ENCODE measurements around the gene GRHL1. TPM values are rescaled to one million over a fixed set of nuclear protein-coding genes. Genes with fewer than 3 reads are reported as not detected.

GRHL1 gene
- total and polyA plus RNA-seq, 2 of the 4 experiments (the other 2 are of a cell fraction): 0.18 to 0.21 TPM

DNA sequence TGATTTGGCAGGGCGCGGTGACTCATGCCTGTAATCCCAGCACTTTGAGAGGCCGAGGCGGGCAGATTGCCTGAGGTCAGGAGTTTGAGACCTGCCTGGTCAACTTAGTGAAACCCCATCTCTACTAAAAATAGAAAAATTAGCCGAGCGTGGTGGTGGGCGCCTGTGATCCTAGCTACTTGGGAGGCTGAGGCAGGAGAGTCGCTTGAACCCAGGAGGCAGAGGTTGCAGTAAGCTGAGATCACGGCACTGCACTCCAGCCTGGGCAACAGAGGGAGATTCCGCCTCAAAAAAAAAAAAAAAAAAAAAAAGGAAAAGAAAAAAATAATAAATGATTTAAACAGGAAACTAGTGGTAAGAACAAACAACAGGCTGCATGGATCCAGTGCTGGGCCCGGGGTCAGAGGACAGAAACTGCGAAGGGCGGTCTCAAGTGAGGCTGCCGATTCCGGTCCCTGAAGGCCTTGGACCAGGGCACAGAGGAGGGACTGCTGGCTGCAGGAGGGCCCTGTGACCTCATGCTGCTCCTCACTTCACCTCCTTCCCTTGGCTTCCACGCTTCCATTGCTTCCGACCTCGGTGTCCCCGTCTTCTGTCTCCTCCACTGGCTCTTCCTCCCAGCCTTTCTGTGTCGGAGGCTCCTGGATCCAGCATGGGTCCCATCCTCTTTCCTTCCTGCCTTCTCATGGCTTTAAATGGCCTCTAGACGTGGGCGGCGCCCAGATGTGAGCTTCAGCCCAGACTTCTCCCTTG, 2.1 kb upstream of the GRHL1 start:
- in situ Hi-C loops (cut with MboI; ENCODE audit: low sequenced_read_pairs): no loop called here

More for the DNA sequence above, 2.1 kb upstream of the GRHL1 start:
- Histone ChIP-seq H3K27ac (ENCODE audit: insufficient read depth, low read length) (no peak overlapping the region), H2BK20ac (ENCODE audit: low read depth, low read length) (no peak overlapping the region), H3K56ac (ENCODE audit: extremely low read depth, insufficient read depth, low read length) (no peak overlapping the region), H3K23ac (ENCODE audit: low read depth, low read length) (no peak overlapping the region), H3K14ac (replicated peaks; ENCODE audit: low read depth, low read length) (no peak overlapping the region), H2BK5ac (ENCODE audit: low read depth, low read length, poor library complexity, severe bottlenecking) (no peak overlapping the region), H3K9me1 (ENCODE audit: insufficient read depth, low read length) (0 out of 2 replicates have a peak, but pooled peaks cover 2% of the 10 kb centered on the region), H3K9ac (ENCODE audit: low read depth, low read length) (no peak overlapping the region), H3K4me1 (ENCODE audit: control insufficient read depth, insufficient read depth, low read length) (peaks cover 11% of the 10 kb centered on the region), H2AK9ac (replicated peaks; ENCODE audit: low read depth, low read length, poor library complexity) (no peak overlapping the region), H3K18ac (ENCODE audit: low read depth, low read length) (no peak overlapping the region), H4K5ac (ENCODE audit: low read depth, low read length) (no peak overlapping the region), H4K8ac (ENCODE audit: low read depth in 2 of 2, low read length in 2 of 2) (no peak overlapping the region), H3K9me3 (ENCODE audit: control insufficient read depth, insufficient read depth, low read length) (no peaks in the 10 kb centered on the region), H3K4me3 (ENCODE audit: insufficient read depth, low read depth, low read length) (no peak overlapping the region), H3K36me3 (ENCODE audit: control insufficient read depth, insufficient read depth, low read length) (no peaks in the 10 kb centered on the region), H2BK120ac (ENCODE audit: low read depth, low read length) (no peak overlapping the region), H3K27me3 (ENCODE audit: control insufficient read depth, insufficient read depth, low read length) (peaks cover 20% of the 10 kb centered on the region), H4K20me1 (ENCODE audit: insufficient read depth, low read length) (no peaks in the 10 kb centered on the region), H3K4ac (ENCODE audit: low read depth, low read length) (no peak overlapping the region), H3K79me1 (ENCODE audit: low read depth in 1 of 2, low read length in 2 of 2) (no peaks in the 10 kb centered on the region), H3K4me2 (ENCODE audit: low read depth, low read length) (no peak overlapping the region), H4K91ac (ENCODE audit: insufficient read depth, low read depth, low read length) (no peak overlapping the region), H2BK15ac (ENCODE audit: low read depth, low read length) (no peak overlapping the region), H2AFZ (replicated peaks; ENCODE audit: low read length, poor library complexity) (no peak overlapping the region), H2AK5ac (ENCODE audit: low read depth, low read length) (0 out of 2 replicates have a peak overlapping the region, but pooled peaks have one; percentile 1)
- no TSS peak for BruUV-seq (replicated peaks)
- TF ChIP-seq MAFK (IDR thresholded peaks at IDR 0.05; ENCODE audit: low read depth, low read length): no peak
- TF ChIP-seq RCOR1 (IDR thresholded peaks at IDR 0.05; ENCODE audit: insufficient replicate concordance, low read length): no peak
- TF ChIP-seq MXI1 (IDR thresholded peaks at IDR 0.05; ENCODE audit: borderline replicate concordance, low read depth, low read length): no peak
- TF ChIP-seq BHLHE40 (IDR thresholded peaks at IDR 0.05; ENCODE audit: low read depth, low read length): no peak
- no peak for TF ChIP-seq FOS (IDR thresholded peaks at IDR 0.05; ENCODE audit: low read depth, low read length)
- TF ChIP-seq MAZ (IDR thresholded peaks at IDR 0.05; ENCODE audit: borderline replicate concordance, low read depth, low read length): no peak
- TF ChIP-seq, protein P1, sequence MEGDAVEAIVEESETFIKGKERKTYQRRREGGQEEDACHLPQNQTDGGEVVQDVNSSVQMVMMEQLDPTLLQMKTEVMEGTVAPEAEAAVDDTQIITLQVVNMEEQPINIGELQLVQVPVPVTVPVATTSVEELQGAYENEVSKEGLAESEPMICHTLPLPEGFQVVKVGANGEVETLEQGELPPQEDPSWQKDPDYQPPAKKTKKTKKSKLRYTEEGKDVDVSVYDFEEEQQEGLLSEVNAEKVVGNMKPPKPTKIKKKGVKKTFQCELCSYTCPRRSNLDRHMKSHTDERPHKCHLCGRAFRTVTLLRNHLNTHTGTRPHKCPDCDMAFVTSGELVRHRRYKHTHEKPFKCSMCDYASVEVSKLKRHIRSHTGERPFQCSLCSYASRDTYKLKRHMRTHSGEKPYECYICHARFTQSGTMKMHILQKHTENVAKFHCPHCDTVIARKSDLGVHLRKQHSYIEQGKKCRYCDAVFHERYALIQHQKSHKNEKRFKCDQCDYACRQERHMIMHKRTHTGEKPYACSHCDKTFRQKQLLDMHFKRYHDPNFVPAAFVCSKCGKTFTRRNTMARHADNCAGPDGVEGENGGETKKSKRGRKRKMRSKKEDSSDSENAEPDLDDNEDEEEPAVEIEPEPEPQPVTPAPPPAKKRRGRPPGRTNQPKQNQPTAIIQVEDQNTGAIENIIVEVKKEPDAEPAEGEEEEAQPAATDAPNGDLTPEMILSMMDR (conservative IDR thresholded peaks at IDR 0.05; ENCODE audit: low read depth, low read length): no peak
- TF ChIP-seq POLR2A (IDR thresholded peaks at IDR 0.05; ENCODE audit: low read depth, low read length): no peak
- TF ChIP-seq SMC3 (IDR thresholded peaks at IDR 0.05; ENCODE audit: low read depth, low read length): no peak
- TF ChIP-seq, protein P2, sequence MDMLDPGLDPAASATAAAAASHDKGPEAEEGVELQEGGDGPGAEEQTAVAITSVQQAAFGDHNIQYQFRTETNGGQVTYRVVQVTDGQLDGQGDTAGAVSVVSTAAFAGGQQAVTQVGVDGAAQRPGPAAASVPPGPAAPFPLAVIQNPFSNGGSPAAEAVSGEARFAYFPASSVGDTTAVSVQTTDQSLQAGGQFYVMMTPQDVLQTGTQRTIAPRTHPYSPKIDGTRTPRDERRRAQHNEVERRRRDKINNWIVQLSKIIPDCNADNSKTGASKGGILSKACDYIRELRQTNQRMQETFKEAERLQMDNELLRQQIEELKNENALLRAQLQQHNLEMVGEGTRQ (IDR thresholded peaks at IDR 0.05; ENCODE audit: low read depth, low read length): no peak
- no peak for TF ChIP-seq RAD21 (IDR thresholded peaks at IDR 0.05; ENCODE audit: low read length)
- TF ChIP-seq CHD1 (IDR thresholded peaks at IDR 0.05; ENCODE audit: low read depth, low read length): no peak
- DNase-seq (no peak), ATAC-seq (ENCODE audit: low read depth) (no peak)
- dilution Hi-C loops (cut with HindIII; ENCODE audit: low sequenced_read_pairs, unreplicated experiment): no loop called here
- ChIA-PET POLR2A (ENCODE audit: unreplicated experiment) (interaction anchor here (0.6 kb wide), 1 partner anchor 434 kb away, joined by 8 read pairs; no protein-coding TSS in a partner anchor), CTCF (no interaction called here)
- 97% methylated on average over 13 of the region's 23 CpGs; no CpG with 5 or more reads in 1 of the 2 experiments for WGBS, 2 experiments (ENCODE audit: extremely low coverage in 2 of 2, insufficient read length in 1 of 2)
- intact Hi-C loops (cut with micrococcal nuclease): loop anchor here (10.0 kb wide), 1 partner anchor 95 kb away; the partner anchor contains the start of gene KLF11

All from IMR-90 (cell line).